Fibroblast of lung (primary cell): ENCODE results near the gene HOXB5.

Experiments
- CTCF ChIP-seq, 2 donors: IDR thresholded peaks in 1 of 2; conservative IDR thresholded peaks in 1 of 2; 1 replicate in 1 of 2; 2 replicates in 1 of 2; pipeline ENCODE4 v1.5.1; 2011 to 2012; ENCODE audit warnings: low read length in 2 of 2, control low read depth in 1 of 2, inconsistent platforms in 1 of 2, low read depth in 1 of 2, mild to moderate bottlenecking in 1 of 2
- EZH2 ChIP-seq: IDR thresholded peaks from 2 replicates; pipeline ENCODE4 v1.5.1; 2012; ENCODE audit warnings: low read length, control low read depth, mild to moderate bottlenecking; ENCODE audit errors: missing control alignments

GRCh38 chr17:48595278-48595999, 1.9 kb upstream of the HOXB5 start:
- TF ChIP-seq CTCF (conservative IDR thresholded peaks at IDR 0.05 in 1 of 2, IDR thresholded peaks at IDR 0.05 in 1 of 2; ENCODE audit: low read depth in 1 of 2, low read length in 2 of 2) (no peak), EZH2 (no peak)
